Endodermal cell (in vitro differentiated cells): ENCODE measurements around the gene ULK1. TPM values are rescaled to one million over a fixed set of nuclear protein-coding genes. Genes with fewer than 3 reads are reported as not detected.

Experiments
- DNase-seq: peaks from one replicate; pipeline ENCODE4 v3.0.0-alpha.2; 2017
- H3K27ac ChIP-seq: 2 replicates; pipeline ENCODE4 v1.5.1; 2013; ENCODE audit warnings: mild to moderate bottlenecking, low read depth, low read length, moderate library complexity
- H3K27me3 ChIP-seq: 2 replicates; pipeline ENCODE4 v1.6.1; 2013; ENCODE audit warnings: mild to moderate bottlenecking, low read length, moderate library complexity; ENCODE audit not compliant: insufficient read depth, control insufficient read depth, poor library complexity, severe bottlenecking
- H3K36me3 ChIP-seq: 2 replicates; pipeline ENCODE4 v1.7.0; 2013; ENCODE audit warnings: mild to moderate bottlenecking, low read length, moderate library complexity; ENCODE audit not compliant: control insufficient read depth, insufficient read depth
- H3K4me1 ChIP-seq: one replicate; pipeline ENCODE4 v1.7.0; 2013; ENCODE audit warnings: low read length; ENCODE audit not compliant: control insufficient read depth, insufficient read depth
- H3K4me3 ChIP-seq: 2 replicates; pipeline ENCODE4 v1.5.1; 2013; ENCODE audit warnings: mild to moderate bottlenecking, low read length, moderate library complexity
- H3K9ac ChIP-seq: 2 replicates; pipeline ENCODE4 v1.6.1; 2013; ENCODE audit warnings: mild to moderate bottlenecking, low read length, moderate library complexity; ENCODE audit not compliant: poor library complexity, severe bottlenecking; ENCODE audit errors: extremely low read depth
- H3K9me3 ChIP-seq: 2 replicates; pipeline ENCODE4 v1.6.1; 2013; ENCODE audit warnings: mild to moderate bottlenecking, low read length, moderate library complexity; ENCODE audit not compliant: control insufficient read depth
- H3K27ac Mint-ChIP-seq: 2 replicates; pipeline ENCODE4 v1.8.0; 2020; ENCODE audit warnings: mixed read lengths
- H3K27me3 Mint-ChIP-seq: 2 replicates; pipeline ENCODE4 v1.8.0; 2021; ENCODE audit warnings: mild to moderate bottlenecking, mixed read lengths; ENCODE audit not compliant: insufficient read depth
- H3K36me3 Mint-ChIP-seq: 2 replicates; pipeline ENCODE4 v1.8.0; 2020; ENCODE audit warnings: low read depth, mixed read lengths
- H3K4me1 Mint-ChIP-seq: 2 replicates; pipeline ENCODE4 v1.8.0; 2020; ENCODE audit warnings: mixed read lengths
- H3K4me3 Mint-ChIP-seq: 2 replicates; pipeline ENCODE4 v1.8.0; 2020; ENCODE audit warnings: mild to moderate bottlenecking, moderate library complexity, mixed read lengths
- H3K9me3 Mint-ChIP-seq: 2 replicates; pipeline ENCODE4 v1.8.0; 2020; ENCODE audit warnings: mild to moderate bottlenecking, mixed read lengths
- WGBS, 2 experiments: methylation state at CpG; one replicate each; pipeline versions ENCODE4 v1.1.5 to v1.1.7; 2013; ENCODE audit warnings: missing lambda C conversion rate in 2 of 2, mixed read lengths in 1 of 2; ENCODE audit not compliant: insufficient coverage in 1 of 2, insufficient read length in 1 of 2; 5-methylcytosine and 5-hydroxymethylcytosine counted together
- total RNA-seq, 2 donors: library from RNA; stranded (reverse); fragmentation: NEBNext Ultra II Directional in 1 of 2; extraction: Animal tissue kit (Norgen Biotek cat#: 25700) in 1 of 2; gene quantifications; 2 replicates in 1 of 2; 3 replicates in 1 of 2; pipeline ENCODE4 v1.2.1, GENCODE V29; 2021
- TF ChIP-seq, protein P1 (sequence below): fragments of 200-600 bp; sonication (generic); conservative IDR thresholded peaks from 2 replicates; pipeline ENCODE4 v1.5.0; 2021; ENCODE audit warnings: antibody characterized with exemption, mild to moderate bottlenecking

Gene ULK1
- total RNA-seq, 2 donors from 2014 or later = 68.0 to 104 TPM

DNA sequence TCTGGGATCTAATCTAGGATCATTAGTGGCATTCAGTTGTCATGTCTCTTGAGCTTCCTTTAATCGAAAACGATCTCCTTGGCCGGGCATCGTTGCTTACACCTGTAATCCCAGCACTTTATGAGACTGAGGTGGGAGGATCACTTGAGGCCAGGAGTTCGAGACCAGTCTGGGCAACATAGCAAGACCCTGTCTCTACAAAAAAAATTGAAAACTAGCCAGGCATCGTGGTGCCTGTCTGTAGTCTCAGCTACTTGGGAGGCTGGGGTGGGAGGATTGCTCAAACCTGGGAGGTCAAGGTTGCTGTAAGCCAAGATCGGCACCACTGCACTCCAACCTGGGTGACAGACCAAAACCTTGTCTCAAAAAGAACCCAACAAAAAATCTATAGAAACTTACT is 43.7 kb downstream of the ULK1 start:
- no peak overlapping the region for H3K4me3 Mint-ChIP-seq
- no peak overlapping the region for H3K27ac ChIP-seq
- TF ChIP-seq, protein P1, sequence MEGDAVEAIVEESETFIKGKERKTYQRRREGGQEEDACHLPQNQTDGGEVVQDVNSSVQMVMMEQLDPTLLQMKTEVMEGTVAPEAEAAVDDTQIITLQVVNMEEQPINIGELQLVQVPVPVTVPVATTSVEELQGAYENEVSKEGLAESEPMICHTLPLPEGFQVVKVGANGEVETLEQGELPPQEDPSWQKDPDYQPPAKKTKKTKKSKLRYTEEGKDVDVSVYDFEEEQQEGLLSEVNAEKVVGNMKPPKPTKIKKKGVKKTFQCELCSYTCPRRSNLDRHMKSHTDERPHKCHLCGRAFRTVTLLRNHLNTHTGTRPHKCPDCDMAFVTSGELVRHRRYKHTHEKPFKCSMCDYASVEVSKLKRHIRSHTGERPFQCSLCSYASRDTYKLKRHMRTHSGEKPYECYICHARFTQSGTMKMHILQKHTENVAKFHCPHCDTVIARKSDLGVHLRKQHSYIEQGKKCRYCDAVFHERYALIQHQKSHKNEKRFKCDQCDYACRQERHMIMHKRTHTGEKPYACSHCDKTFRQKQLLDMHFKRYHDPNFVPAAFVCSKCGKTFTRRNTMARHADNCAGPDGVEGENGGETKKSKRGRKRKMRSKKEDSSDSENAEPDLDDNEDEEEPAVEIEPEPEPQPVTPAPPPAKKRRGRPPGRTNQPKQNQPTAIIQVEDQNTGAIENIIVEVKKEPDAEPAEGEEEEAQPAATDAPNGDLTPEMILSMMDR = no peak
- no peaks in the 10 kb centered on the region for H3K27me3 Mint-ChIP-seq
- H3K9ac ChIP-seq = no peak overlapping the region
- H3K9me3 ChIP-seq = no peaks in the 10 kb centered on the region
- H3K9me3 Mint-ChIP-seq = no peaks in the 10 kb centered on the region
- no peak overlapping the region for H3K4me3 ChIP-seq
- H3K36me3 Mint-ChIP-seq = peaks cover 81% of the 10 kb centered on the region
- 79 to 83% methylated on average over 6 to 7 of the region's 7 CpGs for whole genome bisulfite sequencing, 2 experiments
- no peak for DNase-seq
- H3K36me3 ChIP-seq = peaks cover 63% of the 10 kb centered on the region
- H3K4me1 ChIP-seq = no peaks in the 10 kb centered on the region
- H3K27ac Mint-ChIP-seq = no peak overlapping the region
- no peaks in the 10 kb centered on the region for H3K4me1 Mint-ChIP-seq
- H3K27me3 ChIP-seq = no peaks in the 10 kb centered on the region

DNA sequence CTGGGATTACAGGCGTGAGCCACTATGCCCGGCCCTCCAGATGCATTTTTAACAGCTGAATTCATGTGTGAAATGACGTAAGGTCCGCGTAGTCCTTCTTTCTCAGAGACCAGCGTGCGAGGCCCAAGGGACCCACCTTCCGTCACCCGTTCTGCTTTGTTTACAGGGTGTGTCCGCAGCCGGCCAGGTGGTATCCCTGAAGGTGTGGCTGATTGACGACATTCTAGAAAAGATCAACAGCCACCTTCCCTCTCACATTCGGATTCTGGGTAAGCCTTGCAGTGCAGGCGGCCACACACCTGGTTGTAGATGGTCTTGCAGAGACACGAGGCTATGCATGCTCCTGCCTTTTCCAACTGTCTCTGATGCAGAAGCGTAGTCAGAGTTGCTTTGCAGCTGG is 44.6 kb downstream of the ULK1 start:
- H3K4me1 ChIP-seq = no peaks in the 10 kb centered on the region
- Mint-ChIP-seq H3K9me3 (no peaks in the 10 kb centered on the region), H3K27ac (no peak overlapping the region), H3K4me3 (no peak overlapping the region), H3K36me3 (peaks cover 81% of the 10 kb centered on the region), H3K27me3 (no peaks in the 10 kb centered on the region), H3K4me1 (no peaks in the 10 kb centered on the region)
- H3K4me3 ChIP-seq = no peak overlapping the region
- H3K27ac ChIP-seq = no peak overlapping the region
- WGBS, 2 experiments = 94% methylated on average over 12 to 16 of the region's 16 CpGs
- no peaks in the 10 kb centered on the region for H3K9me3 ChIP-seq
- peaks cover 54% of the 10 kb centered on the region for H3K36me3 ChIP-seq
- H3K27me3 ChIP-seq = no peaks in the 10 kb centered on the region
- TF ChIP-seq, protein P1 = no peak
- no peak for DNase-seq
- H3K9ac ChIP-seq = no peak overlapping the region

- no peak overlapping the region for H3K4me3 Mint-ChIP-seq
Observed at GRCh38 chr12:131940141-131940547, 45.7 kb downstream of the ULK1 start.

More at GRCh38 chr12:131940141-131940547, 45.7 kb downstream of the ULK1 start:
- H3K9me3 ChIP-seq = no peaks in the 10 kb centered on the region
- H3K4me1 Mint-ChIP-seq = no peaks in the 10 kb centered on the region
- no peak overlapping the region for H3K27ac Mint-ChIP-seq
- H3K36me3 Mint-ChIP-seq = peaks cover 80% of the 10 kb centered on the region
- no peak overlapping the region for H3K4me3 ChIP-seq
- H3K36me3 ChIP-seq = peaks cover 53% of the 10 kb centered on the region
- no peak overlapping the region for H3K27ac ChIP-seq
- no peaks in the 10 kb centered on the region for H3K27me3 Mint-ChIP-seq
- no peak for DNase-seq
- TF ChIP-seq, protein P1 = no peak
- H3K4me1 ChIP-seq = no peaks in the 10 kb centered on the region
- no peaks in the 10 kb centered on the region for H3K9me3 Mint-ChIP-seq
- H3K9ac ChIP-seq = no peak overlapping the region
- 95 to 100% methylated on average over 3 to 8 of the region's 8 CpGs for WGBS, 2 experiments
- H3K27me3 ChIP-seq = no peaks in the 10 kb centered on the region
